ENCODE measurements around the gene KLHL29. TPM values are rescaled to one million over a fixed set of nuclear protein-coding genes. Genes with fewer than 3 reads are reported as not detected.

The KLHL29 gene
- total RNA-seq, 2 experiments from 2014 or later, result 2.5 to 2.7 TPM

DNA sequence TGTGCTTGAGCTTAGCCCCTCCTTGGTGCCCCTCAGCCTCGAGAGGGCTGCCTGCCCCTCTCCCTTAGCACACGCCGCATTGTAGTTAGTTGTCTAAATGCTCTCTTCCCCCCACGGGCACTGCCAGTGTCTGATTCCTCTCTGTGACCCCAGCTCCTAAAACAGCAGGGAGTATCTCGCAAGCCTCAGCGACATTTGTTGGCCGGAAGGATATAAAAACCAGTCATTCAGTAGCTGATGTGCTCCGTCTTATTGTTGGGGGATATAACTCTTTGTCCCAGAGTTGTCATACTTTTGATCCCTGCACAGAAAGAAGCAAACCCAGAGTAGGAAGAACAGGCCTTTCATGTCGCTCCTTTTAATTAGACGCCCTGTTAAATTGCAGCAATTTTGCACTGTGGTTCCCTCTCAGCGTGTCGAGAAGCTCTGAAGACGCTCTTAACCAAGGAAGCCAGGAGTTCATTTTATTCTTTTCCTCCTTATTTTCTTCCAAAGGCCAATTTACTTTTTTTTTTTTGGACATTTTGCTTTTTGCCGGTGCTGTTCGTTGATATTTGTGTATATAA is 201.8 kb downstream of the KLHL29 start:
- H3K4me1 Mint-ChIP-seq (ENCODE audit: low read depth), result no peaks in the 10 kb centered on the region
- H3K9me3 Mint-ChIP-seq, result no peaks in the 10 kb centered on the region
- CTCF ChIA-PET, result no interaction called here
- Histone ChIP-seq H3K27ac (ENCODE audit: low read depth in 1 of 2, low read length in 2 of 2) (no peak overlapping the region), H3K36me3 (ENCODE audit: insufficient read depth, low read length) (no peaks in the 10 kb centered on the region), H3K27me3 (ENCODE audit: control insufficient read depth in 1 of 2, insufficient read depth in 2 of 2, low read length in 2 of 2) (no peaks in the 10 kb centered on the region), H3K4me3 (ENCODE audit: low read length) (no peak overlapping the region), H3K9me3 (ENCODE audit: control insufficient read depth in 1 of 2, insufficient read depth in 1 of 2, low read length in 2 of 2) (no peaks in the 10 kb centered on the region), H3K4me1 (ENCODE audit: insufficient read depth, low read length) (no peaks in the 10 kb centered on the region)
- H3K27me3 Mint-ChIP-seq, result no peaks in the 10 kb centered on the region
- intact Hi-C loops (cut with DNase I, micrococcal nuclease), result no loop called here
- POLR2A ChIA-PET, result no interaction called here
- H3K36me3 Mint-ChIP-seq (ENCODE audit: low read depth), result no peaks in the 10 kb centered on the region
- H3K4me3 Mint-ChIP-seq, result no peak overlapping the region
- H3K27ac Mint-ChIP-seq, result no peak overlapping the region
- ATAC-seq (ENCODE audit: poor library complexity) (no peak), DNase-seq (no peak)
- TF ChIP-seq, protein P1, sequence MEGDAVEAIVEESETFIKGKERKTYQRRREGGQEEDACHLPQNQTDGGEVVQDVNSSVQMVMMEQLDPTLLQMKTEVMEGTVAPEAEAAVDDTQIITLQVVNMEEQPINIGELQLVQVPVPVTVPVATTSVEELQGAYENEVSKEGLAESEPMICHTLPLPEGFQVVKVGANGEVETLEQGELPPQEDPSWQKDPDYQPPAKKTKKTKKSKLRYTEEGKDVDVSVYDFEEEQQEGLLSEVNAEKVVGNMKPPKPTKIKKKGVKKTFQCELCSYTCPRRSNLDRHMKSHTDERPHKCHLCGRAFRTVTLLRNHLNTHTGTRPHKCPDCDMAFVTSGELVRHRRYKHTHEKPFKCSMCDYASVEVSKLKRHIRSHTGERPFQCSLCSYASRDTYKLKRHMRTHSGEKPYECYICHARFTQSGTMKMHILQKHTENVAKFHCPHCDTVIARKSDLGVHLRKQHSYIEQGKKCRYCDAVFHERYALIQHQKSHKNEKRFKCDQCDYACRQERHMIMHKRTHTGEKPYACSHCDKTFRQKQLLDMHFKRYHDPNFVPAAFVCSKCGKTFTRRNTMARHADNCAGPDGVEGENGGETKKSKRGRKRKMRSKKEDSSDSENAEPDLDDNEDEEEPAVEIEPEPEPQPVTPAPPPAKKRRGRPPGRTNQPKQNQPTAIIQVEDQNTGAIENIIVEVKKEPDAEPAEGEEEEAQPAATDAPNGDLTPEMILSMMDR (IDR thresholded peaks at IDR 0.05), result no peak

GRCh38 chr2:23587341-23587880 is 202.4 kb downstream of the KLHL29 start:
- Mint-ChIP-seq H3K4me1 (ENCODE audit: low read depth) (no peaks in the 10 kb centered on the region), H3K9me3 (no peaks in the 10 kb centered on the region), H3K27me3 (no peaks in the 10 kb centered on the region), H3K4me3 (no peak overlapping the region), H3K27ac (no peak overlapping the region), H3K36me3 (ENCODE audit: low read depth) (no peaks in the 10 kb centered on the region)
- Histone ChIP-seq H3K27me3 (ENCODE audit: control insufficient read depth in 1 of 2, insufficient read depth in 2 of 2, low read length in 2 of 2) (no peaks in the 10 kb centered on the region), H3K27ac (ENCODE audit: low read depth in 1 of 2, low read length in 2 of 2) (no peak overlapping the region), H3K4me1 (ENCODE audit: insufficient read depth, low read length) (no peaks in the 10 kb centered on the region), H3K36me3 (ENCODE audit: insufficient read depth, low read length) (no peaks in the 10 kb centered on the region), H3K4me3 (ENCODE audit: low read length) (no peak overlapping the region), H3K9me3 (ENCODE audit: control insufficient read depth in 1 of 2, insufficient read depth in 1 of 2, low read length in 2 of 2) (no peaks in the 10 kb centered on the region)
- intact Hi-C loops (cut with DNase I, micrococcal nuclease), result no loop called here
- TF ChIP-seq, protein P1 (IDR thresholded peaks at IDR 0.05), result no peak
- no peak for ATAC-seq (ENCODE audit: poor library complexity)
- POLR2A ChIA-PET, result no interaction called here
- CTCF ChIA-PET, result no interaction called here
- DNase-seq, result no peak

- Mint-ChIP-seq H3K27me3 (no peaks in the 10 kb centered on the region), H3K4me1 (ENCODE audit: low read depth) (no peaks in the 10 kb centered on the region), H3K9me3 (no peaks in the 10 kb centered on the region), H3K36me3 (ENCODE audit: low read depth) (no peaks in the 10 kb centered on the region), H3K4me3 (no peak overlapping the region), H3K27ac (no peak overlapping the region)
- Histone ChIP-seq H3K9me3 (ENCODE audit: control insufficient read depth in 1 of 2, insufficient read depth in 1 of 2, low read length in 2 of 2) (no peaks in the 10 kb centered on the region), H3K4me1 (ENCODE audit: insufficient read depth, low read length) (no peaks in the 10 kb centered on the region), H3K27ac (ENCODE audit: low read depth in 1 of 2, low read length in 2 of 2) (no peak overlapping the region), H3K27me3 (ENCODE audit: control insufficient read depth in 1 of 2, insufficient read depth in 2 of 2, low read length in 2 of 2) (no peaks in the 10 kb centered on the region), H3K36me3 (ENCODE audit: insufficient read depth, low read length) (no peaks in the 10 kb centered on the region), H3K4me3 (ENCODE audit: low read length) (no peak overlapping the region)
- TF ChIP-seq, protein P1 (IDR thresholded peaks at IDR 0.05), result no peak
- DNase-seq (no peak), ATAC-seq (ENCODE audit: poor library complexity) (no peak)
- POLR2A ChIA-PET, result no interaction called here
- CTCF ChIA-PET, result no interaction called here
- intact Hi-C loops (cut with DNase I, micrococcal nuclease), result no loop called here
Observed at GRCh38 chr2:23588106-23588505, 203.1 kb downstream of the KLHL29 start.
